Activated CD8-positive, alpha-beta memory T cell treated with anti-CD3 and anti-CD28 coated beads, Interleukin-2, amount 50 U/mL, for 1 hour (primary cell): ENCODE results near the gene CES1.
"Not testable (repeated sequence)": the region's sequence is repeated elsewhere in the genome, so short reads cannot be mapped to it uniquely, and the experiment has no call there.

Source experiments
- DNase-seq: peaks from one replicate; pipeline ENCODE4 v3.0.0-alpha.2; 2020; ENCODE audit errors: extremely low read depth

Gene CES1

DNA sequence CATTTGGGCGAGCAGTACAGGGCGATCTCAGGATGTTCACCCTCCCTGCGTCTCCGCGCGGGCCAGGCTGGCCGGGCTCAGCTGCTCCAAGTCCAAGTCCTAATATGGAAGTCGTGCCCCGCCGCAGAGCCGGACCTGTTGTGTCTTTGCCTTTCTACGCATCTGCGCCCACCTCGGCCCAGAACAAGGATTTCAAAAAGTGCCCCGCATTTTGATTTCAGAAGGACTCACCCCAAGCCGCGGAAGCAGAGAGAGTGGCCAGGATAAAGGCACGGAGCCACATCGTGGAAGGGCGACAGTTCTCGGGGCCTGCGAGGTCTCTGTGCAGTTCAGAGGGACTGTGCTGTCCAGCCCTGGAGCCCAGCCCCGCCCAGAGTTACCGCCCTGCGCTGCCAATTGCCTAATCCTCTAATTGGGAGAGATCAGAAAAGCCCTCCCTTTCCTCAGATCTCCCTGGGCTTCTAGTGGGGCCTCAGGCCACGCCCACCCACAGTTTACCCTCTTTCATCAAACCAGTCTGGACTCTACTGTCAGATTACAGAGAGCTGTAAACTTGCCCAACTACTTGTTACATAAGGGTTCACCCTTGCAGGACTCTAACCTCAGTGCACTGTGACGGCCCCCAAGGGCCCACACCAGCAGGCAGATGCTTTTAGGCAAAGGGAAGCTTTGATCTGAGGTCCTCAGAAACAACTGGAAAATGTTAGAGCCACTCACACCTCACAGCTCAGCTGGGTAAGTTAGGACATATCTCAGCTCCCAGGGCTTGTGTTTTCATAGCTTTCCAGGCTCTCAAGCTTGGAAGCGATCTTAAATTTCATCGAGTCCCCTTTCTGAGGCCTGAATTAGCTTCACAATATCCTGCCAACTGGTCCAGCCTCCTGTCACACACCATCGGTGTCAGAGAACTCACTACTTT lies at the start of gene CES1:
CES1 (minus strand) TSS at position 324 of the 919 bp plus-strand sequence; CDS start at position 283, 41 bp downstream.
- DNase-seq, result no peak

DNA sequence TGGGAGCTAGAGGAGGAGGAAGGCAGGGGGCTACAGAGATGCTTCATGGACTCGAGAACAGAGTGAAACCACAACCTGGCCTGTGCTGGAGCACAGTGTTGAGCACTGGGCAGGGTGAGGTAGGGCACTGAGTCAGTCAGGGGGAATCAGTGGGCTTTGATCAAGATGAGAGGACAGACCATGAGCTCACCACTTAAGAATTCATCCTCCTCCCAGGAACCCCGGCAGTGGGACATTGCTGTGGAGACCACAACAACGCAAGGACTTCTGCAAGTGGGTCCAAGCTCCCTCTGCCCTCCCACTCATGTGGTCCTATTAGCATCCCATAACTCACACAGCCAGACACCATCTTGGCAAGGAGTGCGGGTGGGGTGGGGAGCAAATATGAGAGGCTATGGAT lies 44.0 kb upstream of the CES1 start:
- no peak for DNase-seq

DNA sequence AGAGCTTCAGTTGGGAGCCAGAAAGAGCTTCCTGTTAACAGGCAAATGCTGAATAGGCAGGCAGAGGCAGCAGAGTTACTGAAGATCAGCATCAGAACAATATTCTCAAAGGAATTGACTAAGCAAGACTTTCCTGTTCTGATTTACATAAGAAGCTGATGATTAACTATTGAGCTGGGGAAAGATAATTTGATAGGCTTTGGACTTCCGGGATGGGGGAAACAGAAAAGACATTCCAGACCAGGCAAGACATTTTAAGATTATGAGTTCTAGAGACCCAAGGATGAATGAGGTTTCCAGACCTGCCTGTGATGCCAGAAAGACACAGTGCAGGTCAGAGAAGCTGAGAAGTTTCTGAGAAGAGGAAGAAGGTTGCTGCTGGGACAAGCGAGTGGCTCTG lies 42.4 kb upstream of the CES1 start, which contains the start of gene CES5A:
CES5A (minus strand) TSS at position 101 of the 400 bp plus-strand sequence. CDS start 152 bp downstream, outside the sequence.
- DNase-seq, result no peak

DNA sequence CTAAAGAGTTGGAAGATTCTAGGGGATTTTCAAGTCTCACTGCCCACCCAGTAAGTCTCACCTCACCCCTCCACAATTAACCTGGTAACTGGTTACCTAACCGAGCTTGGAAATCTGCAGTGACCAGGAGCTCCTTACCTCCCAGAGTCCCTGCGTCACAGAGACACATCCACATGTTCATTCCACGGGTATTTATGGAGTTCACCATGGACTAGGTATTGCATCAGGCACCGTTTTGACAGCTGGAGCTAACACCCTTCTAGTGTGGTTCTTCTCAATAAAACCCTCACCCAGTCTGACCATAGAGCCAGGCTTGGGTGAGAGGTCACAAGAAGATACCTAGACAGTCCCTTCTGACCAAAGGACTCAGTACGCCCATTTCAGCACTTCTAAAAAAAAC lies 40.2 kb upstream of the CES1 start:
- no peak for DNase-seq

DNA sequence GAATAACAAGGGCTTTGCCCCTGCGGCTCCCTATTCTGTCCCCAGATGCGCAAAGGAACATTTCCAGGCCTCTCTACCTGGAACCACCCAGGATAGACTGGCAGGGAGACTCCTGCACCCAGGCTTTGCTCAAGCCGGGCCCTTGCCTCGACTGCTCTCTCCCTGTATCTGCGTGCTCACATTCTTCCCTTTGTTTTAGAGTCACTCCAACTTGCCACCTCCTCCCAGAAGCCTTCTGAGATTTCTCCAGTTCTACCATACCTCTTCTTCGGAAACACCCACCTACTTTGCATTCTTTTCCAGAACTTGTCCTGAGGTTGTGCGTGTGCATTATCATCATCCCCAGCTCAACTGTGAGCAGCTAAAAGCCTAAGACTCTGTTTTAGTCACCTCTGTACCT lies 39.2 kb upstream of the CES1 start:
- DNase-seq, result no peak

DNA sequence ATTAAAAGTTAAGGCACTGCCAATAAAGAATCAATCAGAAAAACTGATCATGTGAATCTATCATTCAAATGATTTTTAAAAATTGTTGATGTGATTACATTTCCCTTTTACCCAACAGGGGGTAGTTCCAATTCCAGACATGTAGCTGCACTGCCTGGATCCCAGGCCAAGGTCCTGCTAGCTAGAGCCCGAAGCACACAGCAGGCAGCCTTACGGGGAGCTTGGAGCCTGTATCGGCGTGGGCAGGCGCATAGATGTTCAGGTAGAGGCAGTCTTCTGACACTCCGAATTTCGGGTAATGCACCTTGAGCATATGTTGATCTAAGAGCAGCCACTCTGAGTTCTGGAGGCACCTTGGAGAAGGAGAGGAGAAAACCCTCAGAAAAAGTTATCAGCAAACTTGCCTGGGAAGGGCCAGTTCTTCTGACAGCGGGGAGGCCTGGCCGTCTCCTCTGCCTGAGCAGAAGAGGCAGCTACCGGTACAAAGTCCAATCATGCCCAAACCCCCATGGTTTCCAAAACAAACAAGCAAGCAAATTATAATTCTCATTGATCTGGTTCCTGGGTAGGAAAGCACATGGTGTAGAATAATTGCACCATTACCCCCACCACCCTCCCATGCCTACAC lies 38.6 kb upstream of the CES1 start:
- no peak for DNase-seq

DNA sequence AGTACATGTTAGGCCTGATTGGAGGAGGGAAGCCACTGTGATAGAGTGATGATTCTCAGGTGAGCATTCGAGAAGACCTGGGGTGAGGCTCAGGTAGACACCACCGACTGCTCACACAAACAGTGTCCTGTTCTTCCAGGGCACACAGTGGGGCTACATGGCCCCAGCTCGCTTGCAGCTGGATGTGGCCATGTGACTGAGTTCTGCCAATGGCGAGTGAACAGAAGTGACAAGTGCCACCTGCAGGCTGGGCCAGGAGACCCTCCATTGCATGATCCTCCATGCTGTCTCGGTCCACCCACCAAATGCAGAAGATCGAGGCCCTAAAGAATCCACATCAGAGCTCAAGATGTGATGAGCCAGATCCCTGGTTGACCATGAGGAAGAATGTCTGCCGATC lies 36.1 kb upstream of the CES1 start:
- no peak for DNase-seq

DNA sequence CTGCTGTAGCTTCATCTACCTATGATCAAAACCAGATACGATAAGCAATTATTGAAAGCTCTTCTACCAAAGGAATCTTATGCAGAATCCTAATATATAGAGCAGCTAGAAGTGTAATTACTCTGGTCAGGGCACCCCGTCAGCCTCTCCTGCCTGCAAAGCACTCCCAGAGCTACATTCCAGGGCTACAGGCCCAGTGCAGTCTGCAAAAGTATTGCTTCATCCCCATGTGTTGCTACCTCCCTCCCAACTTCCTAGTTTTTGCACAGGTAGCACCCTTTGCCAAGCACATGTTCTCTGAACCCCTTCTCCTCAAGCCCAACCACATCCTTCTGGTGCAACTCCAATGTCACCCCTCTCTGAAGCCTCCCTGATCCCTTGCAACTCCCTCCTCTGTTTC lies 35.2 kb upstream of the CES1 start:
- no peak for DNase-seq

DNA sequence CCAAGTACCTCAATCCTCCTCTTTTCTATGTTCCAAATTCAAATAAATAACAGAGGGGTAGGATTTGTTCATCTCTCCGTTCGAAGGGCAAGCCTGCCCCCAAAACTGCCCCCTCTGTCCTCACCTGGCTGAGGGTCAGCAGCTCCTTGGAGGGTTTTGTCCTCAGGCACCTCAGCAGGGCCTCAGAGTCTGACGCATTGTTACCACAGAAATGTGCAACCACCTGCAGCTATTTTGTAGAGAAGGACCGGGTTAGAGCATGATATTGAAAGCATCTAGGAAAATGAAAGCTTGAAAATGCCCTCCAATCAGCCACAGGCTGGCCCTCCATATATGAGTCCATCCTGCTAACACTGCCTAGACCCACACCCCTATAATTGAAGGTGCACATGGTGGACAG lies 28.4 kb upstream of the CES1 start:
- DNase-seq, result no peak

DNA sequence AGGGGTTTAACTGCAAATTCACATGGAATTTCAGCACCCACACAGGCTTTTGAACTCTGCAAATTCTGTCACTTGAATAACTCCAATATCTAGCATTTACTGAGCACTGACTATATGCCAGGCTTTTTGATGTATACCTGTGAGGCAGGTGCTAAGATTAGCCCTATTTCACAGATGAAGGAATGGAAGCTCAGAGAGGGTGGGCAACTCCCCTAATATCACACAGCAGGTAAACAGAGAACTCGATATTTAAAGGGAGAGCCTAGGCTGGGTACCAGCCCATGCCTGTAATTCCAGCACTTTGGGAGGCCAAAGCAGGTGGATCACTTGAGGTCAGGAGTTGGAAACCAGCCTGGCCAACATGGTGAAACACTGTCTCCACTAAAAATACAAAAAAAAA lies 24.8 kb upstream of the CES1 start:
- DNase-seq, result not testable (repeated sequence)

DNA sequence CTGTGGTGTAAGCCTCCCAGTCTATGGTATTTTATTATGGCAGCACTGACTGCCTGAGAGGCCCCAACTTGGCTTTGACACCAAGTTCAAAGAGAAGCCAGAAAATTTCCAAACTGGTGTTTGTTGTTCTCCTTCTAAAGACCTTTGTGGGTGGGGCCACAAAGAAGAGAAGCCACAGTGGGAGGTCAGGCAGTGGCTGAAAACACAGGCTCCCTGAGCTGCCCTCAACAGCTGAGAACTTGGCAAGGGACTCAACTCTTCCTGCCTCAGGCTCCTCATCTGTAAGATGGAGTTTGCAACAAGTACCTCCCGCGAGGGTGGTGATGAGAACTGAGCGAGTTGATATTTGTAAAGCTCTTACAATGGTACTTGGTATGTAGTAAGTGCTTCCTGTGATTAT lies 24.1 kb upstream of the CES1 start:
- DNase-seq, result no peak

DNA sequence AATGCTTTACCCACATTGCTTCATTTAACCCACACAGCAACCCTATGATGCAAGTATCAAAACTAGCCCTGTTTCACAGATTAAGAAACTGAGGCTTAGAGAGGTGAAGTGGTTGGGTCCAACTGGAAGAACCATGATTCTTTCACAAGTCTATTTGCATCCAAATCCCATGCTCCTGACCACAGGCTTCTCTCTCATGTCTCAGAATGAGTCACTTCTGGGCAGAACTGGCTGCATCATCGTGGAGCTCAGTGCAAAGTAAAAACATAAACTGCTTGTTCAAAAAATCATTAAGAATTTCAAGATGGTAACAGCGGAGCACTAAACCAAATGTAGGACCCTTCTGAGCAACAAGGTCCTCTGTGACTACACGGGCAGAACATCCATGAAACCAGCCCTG lies 20.2 kb upstream of the CES1 start:
- DNase-seq, result no peak

DNA sequence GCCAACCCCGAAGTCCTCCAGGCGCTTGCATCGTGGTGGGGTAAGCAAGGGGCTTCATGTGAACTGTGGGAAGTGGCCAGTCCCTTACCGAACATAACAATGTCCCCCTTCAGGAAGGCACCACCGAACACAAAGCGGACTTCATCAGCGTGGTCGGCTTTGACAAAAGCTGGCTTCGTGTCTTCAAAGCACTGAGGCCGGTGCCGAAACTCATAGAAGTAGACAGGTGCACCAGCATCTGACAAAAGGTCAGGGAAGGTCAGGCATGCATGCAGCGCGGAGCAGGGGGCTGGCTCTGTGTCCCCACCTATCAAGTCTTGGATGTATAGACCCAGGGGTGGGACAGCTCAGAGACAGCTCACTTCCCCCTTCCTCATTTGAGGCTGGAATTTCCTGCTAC lies 16.6 kb upstream of the CES1 start:
- DNase-seq, result no peak

DNA sequence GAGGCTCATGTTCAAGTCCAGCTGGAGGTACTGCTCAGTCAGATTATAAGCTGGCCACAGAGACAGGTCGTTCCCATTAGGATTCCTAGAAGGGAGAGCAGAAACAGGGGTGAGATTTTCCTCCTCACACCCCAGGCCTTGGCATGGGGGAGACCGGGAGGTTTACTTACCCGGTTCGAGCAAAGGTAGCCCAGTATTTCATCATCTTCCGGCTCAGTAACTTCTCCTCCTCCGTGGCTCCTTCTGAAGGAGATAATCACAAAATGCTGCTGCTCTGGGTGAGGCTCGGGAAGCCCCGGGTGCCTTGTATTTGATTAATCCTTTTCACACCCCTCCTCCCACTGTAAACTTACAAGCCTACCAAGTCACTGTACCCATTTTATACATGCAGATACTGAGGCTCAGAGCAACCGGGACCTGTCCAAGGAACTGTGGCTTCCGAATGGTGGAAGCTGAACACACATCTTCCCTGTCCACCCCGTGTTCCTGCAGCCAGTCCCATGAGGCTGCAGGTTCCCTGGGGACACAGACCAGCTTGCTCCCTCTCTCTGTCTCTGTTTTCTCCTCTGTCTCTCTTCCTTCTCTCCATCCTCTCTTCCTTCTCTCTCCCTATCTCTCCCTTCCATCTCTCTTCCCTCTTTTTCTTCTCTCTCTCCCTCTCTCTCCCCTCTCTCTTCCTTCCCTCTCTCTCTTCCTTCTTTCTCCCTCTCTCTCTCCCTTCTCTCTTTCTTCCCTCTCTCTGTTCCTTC lies 13.9 kb upstream of the CES1 start:
- no peak for DNase-seq

DNA sequence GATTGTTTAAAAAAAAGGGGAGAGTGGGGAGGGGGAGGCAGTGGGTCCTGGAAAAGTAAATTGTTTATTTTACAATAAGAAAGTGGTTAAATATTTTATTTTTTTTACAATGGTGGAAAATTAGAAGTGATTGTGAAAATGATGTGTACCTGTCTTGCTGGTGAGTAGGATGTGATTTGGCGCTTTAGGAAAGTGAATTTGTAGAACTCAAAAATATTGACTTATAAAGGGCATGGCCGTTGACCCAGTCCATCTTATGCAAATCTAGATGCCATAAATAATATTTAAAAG lies 10.2 kb upstream of the CES1 start:
- no peak for DNase-seq

DNA sequence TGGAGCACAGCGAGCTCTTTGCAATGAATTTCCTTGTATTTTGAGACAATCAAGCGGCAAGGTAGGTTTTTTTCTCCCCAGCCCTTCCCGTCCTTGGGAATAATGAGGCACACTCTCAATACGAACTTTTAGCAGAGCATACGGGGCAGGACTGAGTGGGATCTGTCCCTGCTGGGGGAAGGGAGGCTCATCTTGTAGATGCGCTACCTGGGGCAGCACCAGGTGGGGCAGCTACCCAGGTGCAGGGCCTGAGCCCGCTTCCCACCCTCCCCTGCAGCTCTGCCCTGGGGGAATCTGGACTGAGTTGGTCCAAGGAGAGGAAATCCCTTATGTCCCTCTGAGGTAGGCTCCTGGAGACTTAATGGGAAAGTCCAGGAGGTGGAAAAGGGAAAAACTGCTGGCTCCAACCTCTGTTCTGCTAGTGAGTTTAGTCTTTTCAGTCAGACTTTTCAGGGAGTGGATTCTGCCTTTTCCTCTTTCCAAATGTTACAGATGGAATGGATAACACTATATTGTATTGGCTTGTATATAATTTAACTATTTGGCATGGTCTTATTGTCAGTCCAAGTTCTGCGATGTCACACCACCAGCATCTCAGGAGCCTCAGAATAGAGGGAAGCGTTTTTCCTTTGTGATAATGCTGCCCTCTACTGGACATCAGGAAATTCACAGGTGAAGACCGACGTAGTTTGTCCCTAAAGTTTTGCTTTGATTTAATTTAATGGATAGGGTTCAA lies 9.6 kb upstream of the CES1 start:
- DNase-seq, result no peak

DNA sequence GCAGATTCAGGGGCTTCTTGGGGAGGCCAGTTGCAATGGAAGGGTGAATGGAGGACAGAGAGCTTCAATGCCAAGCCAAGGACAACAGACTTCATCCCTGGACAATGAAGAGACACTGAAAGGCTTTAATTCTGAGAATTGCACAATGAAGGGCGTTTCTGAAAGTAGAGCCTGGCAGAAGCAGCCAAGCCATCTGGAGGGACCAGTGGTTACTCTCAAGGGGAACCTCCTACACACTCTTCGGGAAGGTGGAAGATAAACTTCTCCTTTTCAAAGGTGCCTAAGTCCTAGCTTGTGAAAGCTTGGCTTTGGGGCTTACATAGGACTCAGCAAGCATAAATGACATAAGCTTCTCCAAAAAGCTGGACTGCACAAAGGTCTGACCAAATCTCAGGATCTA lies 6.2 kb upstream of the CES1 start:
- DNase-seq, result no peak

DNA sequence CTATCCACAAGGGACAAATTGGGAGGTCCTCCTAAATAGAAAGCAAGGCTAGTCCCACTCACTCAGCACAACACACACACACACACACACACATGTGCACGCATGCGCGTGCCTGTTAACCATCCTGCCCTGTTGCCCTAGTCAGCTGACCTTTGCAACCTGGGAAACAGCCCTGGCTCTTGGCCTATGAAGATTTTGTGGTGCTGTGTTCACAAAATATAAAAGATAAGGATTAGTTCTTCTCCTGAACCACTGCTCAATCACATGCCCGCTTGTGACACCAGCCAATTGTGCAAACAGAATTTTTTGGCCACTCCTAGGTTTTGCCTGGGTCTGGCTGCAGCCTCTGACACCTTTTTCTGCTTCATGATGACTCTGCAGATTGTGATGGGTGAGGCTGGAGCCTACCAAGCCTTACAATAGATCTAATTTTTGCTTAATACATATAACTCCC lies 3.3 kb upstream of the CES1 start:
- DNase-seq, result no peak

DNA sequence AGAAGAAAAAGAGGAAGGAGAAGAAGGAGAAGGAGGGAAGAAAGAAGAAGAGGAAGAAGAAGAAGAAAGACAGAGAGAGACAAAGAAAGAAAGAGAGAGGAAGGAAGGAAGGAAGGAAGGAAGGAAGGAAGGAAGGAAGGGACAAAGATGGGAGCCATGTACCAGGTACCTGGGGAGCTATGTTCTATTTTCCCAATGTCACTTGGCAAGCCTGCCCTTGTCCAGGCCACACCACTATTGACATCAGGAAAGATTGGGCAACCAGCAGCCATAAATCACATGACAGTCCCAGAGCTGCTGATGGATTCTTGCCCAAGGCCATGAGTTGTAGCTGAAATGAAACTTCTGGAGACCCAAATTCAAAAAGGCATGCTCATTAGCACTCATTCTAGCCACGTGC lies 2.7 kb upstream of the CES1 start:
- no peak for DNase-seq

DNA sequence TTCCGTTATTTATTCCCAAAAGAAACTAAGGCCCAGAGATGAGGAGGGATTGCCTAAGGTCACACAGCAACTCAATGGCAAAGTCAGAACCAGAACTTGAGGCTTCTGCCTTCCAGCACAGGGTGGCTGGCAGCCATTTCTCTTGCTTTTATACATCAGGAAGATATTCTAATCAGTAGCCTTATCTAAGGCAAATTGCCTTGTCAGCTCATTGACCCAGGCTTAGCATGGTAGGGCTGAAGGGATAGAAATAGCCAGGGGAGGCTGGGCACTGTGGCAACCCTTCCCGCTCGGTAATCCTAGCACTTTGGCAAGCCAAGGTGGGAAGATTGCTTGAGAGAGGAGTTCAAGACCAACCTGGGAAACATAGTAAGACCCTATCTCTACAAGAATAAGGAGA lies 2.3 kb upstream of the CES1 start:
- DNase-seq, result not testable (repeated sequence)

DNA sequence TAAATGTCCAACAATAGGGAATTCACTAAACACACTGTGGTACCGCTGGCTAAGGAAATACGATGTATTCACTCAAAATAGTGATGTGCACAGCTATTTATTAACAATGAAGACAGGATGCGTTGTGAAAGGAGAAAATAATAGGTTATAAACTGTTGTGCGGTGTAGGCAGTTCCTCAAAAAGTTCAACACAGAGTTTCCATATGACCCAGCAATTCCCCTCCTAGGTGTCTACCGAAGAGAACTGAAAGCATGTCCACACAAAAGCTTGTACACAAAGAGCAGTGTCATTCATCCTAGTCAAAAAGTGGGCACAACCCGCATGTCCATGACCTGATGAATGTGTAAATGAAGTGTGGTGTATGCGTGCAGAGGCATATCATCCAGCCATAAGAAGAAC lies 1.2 kb upstream of the CES1 start:
- DNase-seq, result no peak

DNA sequence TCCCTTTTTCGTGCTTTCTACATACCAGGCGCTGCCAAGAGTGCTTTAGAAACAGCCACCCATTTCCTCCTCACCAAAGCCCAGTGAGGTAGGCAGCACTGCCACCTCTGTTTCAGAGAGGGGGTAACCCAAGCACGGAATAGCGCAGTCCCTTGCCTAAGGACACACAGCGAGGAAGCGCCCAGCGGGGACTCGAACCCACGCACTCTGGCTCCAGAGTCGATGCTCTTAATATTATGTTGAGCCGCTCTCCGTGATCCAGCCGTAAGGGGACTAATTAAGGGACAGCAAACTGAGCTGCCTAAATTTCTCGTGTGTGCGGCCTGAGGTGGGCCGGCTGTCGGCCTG lies 497 bp downstream of the CES1 start:
- DNase-seq, result no peak
